Fibroblast of skin of left quadriceps (primary cell): Measurements from ENCODE around the gene RNF175.
"Not testable (repeated sequence)": the region's sequence is repeated elsewhere in the genome, so short reads cannot be mapped to it uniquely, and the experiment has no call there.

Experiments
- DNase-seq, 2 experiments: peaks; one replicate each; pipeline ENCODE4 v3.0.0-alpha.2; 2013; ENCODE audit warnings: low read depth in 2 of 2

RNF175 gene

GRCh38 chr4:153683763-153684181 lies 76.1 kb downstream of the RNF175 start:
- DNase-seq = no peak

GRCh38 chr4:153679486-153679885 lies 80.3 kb downstream of the RNF175 start:
- DNase-seq = no peak

- DNase-seq = peak; percentile 5 to 12
Observed at GRCh38 chr4:153676984-153677383, 82.8 kb downstream of the RNF175 start.

GRCh38 chr4:153676486-153676885 lies 83.3 kb downstream of the RNF175 start:
- DNase-seq = no peak

- DNase-seq = no peak
Observed at GRCh38 chr4:153669838-153670237, 90.0 kb downstream of the RNF175 start.

- DNase-seq = no peak
Observed at GRCh38 chr4:153668647-153669046, 91.2 kb downstream of the RNF175 start.

- DNase-seq = not testable (repeated sequence)
Observed at GRCh38 chr4:153666505-153666904, 93.3 kb downstream of the RNF175 start.

GRCh38 chr4:153663667-153664066 lies 96.2 kb downstream of the RNF175 start:
- no peak for DNase-seq

GRCh38 chr4:153661908-153662307 lies 97.9 kb downstream of the RNF175 start:
- DNase-seq = no peak

GRCh38 chr4:153661215-153661822 lies 98.5 kb downstream of the RNF175 start:
- DNase-seq = no peak
